Keratinocyte (primary cell): ENCODE results near the gene ACVR1B.

Experiments used
- CTCF ChIP-seq, 3 experiments: IDR thresholded peaks in 1 of 3; conservative IDR thresholded peaks in 1 of 3; optimal IDR thresholded peaks in 1 of 3; 2 replicates in 2 of 3; 3 replicates in 1 of 3; pipeline versions ENCODE3 to v1.5.1; 2011; ENCODE audit warnings: low read length in 3 of 3, mild to moderate bottlenecking in 3 of 3, moderate library complexity in 2 of 3, control low read depth in 1 of 3, inconsistent platforms in 1 of 3; ENCODE audit not compliant: insufficient read depth in 2 of 3; ENCODE audit errors: extremely low read depth in 1 of 3
- EZH2 ChIP-seq: IDR thresholded peaks from one replicate; pipeline ENCODE4 v1.6.1; 2012; ENCODE audit warnings: inconsistent platforms, mild to moderate bottlenecking, low read length, moderate library complexity

- TF ChIP-seq CTCF (optimal IDR thresholded peaks at IDR 0.05 in 1 of 3, IDR thresholded peaks at IDR 0.05 in 1 of 3, conservative IDR thresholded peaks at IDR 0.05 in 1 of 3; ENCODE audit: extremely low read depth in 1 of 3, insufficient read depth in 2 of 3, low read length in 3 of 3) (no peak), EZH2 (no peak)
Observed at GRCh38 chr12:51925346-51926063, 26.0 kb upstream of the ACVR1B start.
